Thymus (tissue), 11 donors: ENCODE measurements around the gene HYLS1. TPM values are rescaled to one million over a fixed set of nuclear protein-coding genes. Genes with fewer than 3 reads are reported as not detected.

ENCODE experiments used
- DNase-seq, 9 donors: peaks; one replicate each; pipeline ENCODE4 v3.0.0-alpha.2; 2013; ENCODE audit warnings: low spot score in 9 of 9, low read depth in 6 of 9, missing footprints in 1 of 9
- H3K27ac ChIP-seq, 2 donors: one replicate each; pipeline ENCODE4 v1.5.1; 2013; ENCODE audit warnings: control low read depth in 1 of 2, low read depth in 1 of 2, low read length in 1 of 2, mild to moderate bottlenecking in 1 of 2, moderate library complexity in 1 of 2
- H3K27me3 ChIP-seq, 2 donors: one replicate each; pipeline ENCODE4 v1.5.1; 2013; ENCODE audit warnings: low read length in 1 of 2; ENCODE audit not compliant: control insufficient read depth in 2 of 2, insufficient read depth in 1 of 2
- H3K36me3 ChIP-seq, 2 donors: one replicate each; pipeline ENCODE4 v1.5.1; 2013; ENCODE audit warnings: low read length in 1 of 2, mild to moderate bottlenecking in 1 of 2, moderate library complexity in 1 of 2; ENCODE audit not compliant: control insufficient read depth in 2 of 2, insufficient read depth in 2 of 2
- H3K4me1 ChIP-seq, 2 donors: one replicate each; pipeline ENCODE4 v1.5.1; 2013; ENCODE audit warnings: low read length in 2 of 2; ENCODE audit not compliant: control insufficient read depth in 2 of 2, insufficient read depth in 2 of 2
- H3K4me3 ChIP-seq, 2 donors: one replicate each; pipeline ENCODE4 v1.5.1; 2013; ENCODE audit warnings: low read length in 2 of 2, control low read depth in 1 of 2, mild to moderate bottlenecking in 1 of 2
- H3K9me3 ChIP-seq, 2 donors: one replicate each; pipeline ENCODE4 v1.5.1; 2013; ENCODE audit warnings: low read length in 1 of 2, mild to moderate bottlenecking in 1 of 2; ENCODE audit not compliant: control insufficient read depth in 2 of 2, insufficient read depth in 1 of 2
- WGBS: extraction: QIAGEN DNeasy Blood & Tissue Kit; methylation state at CpG from one replicate; pipeline ENCODE4 v1.1.7; 2013; 5-methylcytosine and 5-hydroxymethylcytosine counted together
- polyA plus RNA-seq: library from polyadenylated mRNA; stranded (reverse); fragments of 200-250 nt; gene quantifications from one replicate; pipeline ENCODE4 v1.2.3, GENCODE V29; 2013
- total RNA-seq: library from RNA; stranded (reverse); fragments of 120-200 nt; gene quantifications from one replicate; pipeline ENCODE4 v1.2.4, GENCODE V29; 2013
- donor health status: healthy.

HYLS1 gene
- total and polyA plus RNA-seq, 2 donors: 3.6 to 9.0 TPM

DNA sequence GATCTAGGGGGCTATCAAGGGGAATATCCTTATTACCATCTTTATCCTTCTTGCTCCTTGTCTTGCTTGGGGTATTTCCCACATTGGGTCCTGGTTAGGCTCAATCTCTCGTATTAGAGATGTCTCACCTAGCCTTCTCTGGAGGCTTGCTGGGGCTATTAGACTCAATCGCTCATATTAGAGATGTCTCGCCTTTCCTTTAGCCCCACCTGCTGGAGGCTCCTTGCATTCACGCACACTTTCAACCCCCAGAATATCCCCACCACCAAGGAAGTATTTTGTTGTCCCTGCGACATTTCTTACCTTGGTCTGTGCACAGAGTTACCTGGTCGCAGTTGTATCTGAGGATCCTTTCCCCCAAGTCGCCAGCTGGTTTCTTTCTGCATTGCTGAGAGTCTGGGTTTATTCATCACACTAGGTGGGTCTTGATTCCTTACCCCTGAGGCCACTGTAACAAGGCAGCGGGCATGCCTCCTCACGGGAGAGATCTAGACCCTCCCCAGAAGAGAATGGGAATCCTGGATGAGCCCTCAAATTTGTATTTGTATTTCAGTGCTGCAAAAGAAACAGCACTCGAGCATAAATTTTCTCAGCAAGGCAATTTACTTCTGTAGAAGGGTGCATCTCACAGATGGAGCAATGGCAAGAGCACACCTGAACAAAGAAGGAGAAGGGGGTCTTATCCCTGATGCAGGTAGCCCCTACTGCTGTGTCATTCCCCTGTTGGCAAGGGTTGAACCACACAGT is 15.9 kb upstream of the HYLS1 start:
- Histone ChIP-seq H3K4me3 (no peak overlapping the region), H3K36me3 (no peaks in the 10 kb centered on the region), H3K4me1 (no peaks in the 10 kb centered on the region), H3K27ac (no peak overlapping the region), H3K27me3 (no peaks in the 10 kb centered on the region), H3K9me3 (peaks cover 0 to 5% of the 10 kb centered on the region in 2 donors)
- DNase-seq: peak in 3 of 9 donors; percentile 9 to 32 (median 22)
- 93% methylated on average over 10 of the region's 10 CpGs for WGBS

DNA sequence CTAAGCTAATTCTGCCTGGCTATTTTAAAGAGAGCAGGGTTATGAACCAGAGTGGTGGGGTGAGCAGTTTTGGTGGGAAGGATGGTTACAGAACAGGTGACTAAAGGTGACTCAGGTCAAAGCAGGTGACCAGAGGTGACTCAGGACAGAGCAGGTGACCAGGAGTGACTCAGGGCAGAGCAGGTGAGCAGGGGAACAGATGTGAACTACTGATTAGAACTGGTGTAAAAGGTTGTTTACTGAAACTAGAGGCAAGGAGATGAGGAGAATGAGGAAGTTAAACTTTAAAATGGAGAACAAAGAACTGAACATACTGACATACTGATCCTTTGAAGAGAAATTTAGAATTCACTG is 15.4 kb upstream of the HYLS1 start:
- no peak overlapping the region for H3K27ac ChIP-seq
- H3K36me3 ChIP-seq: no peaks in the 10 kb centered on the region
- no peaks in the 10 kb centered on the region for H3K4me1 ChIP-seq
- H3K4me3 ChIP-seq: no peak overlapping the region
- DNase-seq: no peak
- peaks cover 0 to 5% of the 10 kb centered on the region in 2 donors for H3K9me3 ChIP-seq
- H3K27me3 ChIP-seq: no peaks in the 10 kb centered on the region

GRCh38 chr11:125873881-125874555 is 13.4 kb upstream of the HYLS1 start:
- DNase-seq: no peak
- WGBS: 94% methylated on average over 20 of the region's 20 CpGs
- Histone ChIP-seq H3K27ac (no peak overlapping the region), H3K36me3 (no peaks in the 10 kb centered on the region), H3K4me1 (no peaks in the 10 kb centered on the region), H3K9me3 (peaks cover 0 to 5% of the 10 kb centered on the region in 2 donors), H3K27me3 (peaks cover under 1 to 3% of the 10 kb centered on the region in 2 donors), H3K4me3 (no peak overlapping the region)

DNA sequence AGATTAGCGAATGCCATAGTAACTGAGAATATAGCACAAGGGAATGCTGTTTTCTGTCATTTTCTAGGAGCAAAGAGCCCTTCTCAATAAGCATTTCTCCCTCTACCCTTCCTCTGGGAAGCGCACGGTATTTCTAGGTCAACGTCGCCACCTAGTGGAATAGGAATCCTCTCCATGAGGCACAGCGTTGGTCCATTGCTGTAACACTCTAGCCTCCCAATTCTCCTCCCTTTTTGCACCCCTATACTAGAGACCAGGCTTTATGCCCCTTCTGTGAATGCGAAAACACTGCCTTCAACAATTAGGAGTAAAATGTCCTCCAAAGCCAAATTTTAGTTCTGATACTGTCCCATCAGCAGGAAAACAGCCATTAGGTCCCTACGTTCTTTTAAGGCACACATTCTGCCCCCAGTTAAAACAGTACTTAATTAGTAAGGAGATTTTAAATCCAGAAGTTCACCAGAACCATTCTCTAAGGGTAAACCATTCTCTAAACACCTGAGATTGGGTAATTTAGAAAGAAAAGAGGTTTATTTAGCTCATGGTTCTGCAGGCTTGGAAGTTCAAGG is 12.8 kb upstream of the HYLS1 start:
- DNase-seq: peak; percentile 4 to 64 (median 22)
- Histone ChIP-seq H3K4me3 (no peak overlapping the region), H3K27ac (no peak overlapping the region), H3K27me3 (peaks cover 3 to 6% of the 10 kb centered on the region in 2 donors), H3K4me1 (no peaks in the 10 kb centered on the region), H3K9me3 (peaks cover 0 to 5% of the 10 kb centered on the region in 2 donors), H3K36me3 (no peaks in the 10 kb centered on the region)
- WGBS: 19% methylated on average over 8 of the region's 8 CpGs

- Histone ChIP-seq H3K4me3 (no peak overlapping the region), H3K4me1 (no peaks in the 10 kb centered on the region), H3K9me3 (no peaks in the 10 kb centered on the region), H3K36me3 (no peaks in the 10 kb centered on the region), H3K27ac (no peak overlapping the region), H3K27me3 (peaks cover 3 to 6% of the 10 kb centered on the region in 2 donors)
- WGBS: 93% methylated on average over 1 of the region's 1 CpG
- DNase-seq: no peak
Measured at GRCh38 chr11:125881291-125881690, 6.2 kb upstream of the HYLS1 start.

DNA sequence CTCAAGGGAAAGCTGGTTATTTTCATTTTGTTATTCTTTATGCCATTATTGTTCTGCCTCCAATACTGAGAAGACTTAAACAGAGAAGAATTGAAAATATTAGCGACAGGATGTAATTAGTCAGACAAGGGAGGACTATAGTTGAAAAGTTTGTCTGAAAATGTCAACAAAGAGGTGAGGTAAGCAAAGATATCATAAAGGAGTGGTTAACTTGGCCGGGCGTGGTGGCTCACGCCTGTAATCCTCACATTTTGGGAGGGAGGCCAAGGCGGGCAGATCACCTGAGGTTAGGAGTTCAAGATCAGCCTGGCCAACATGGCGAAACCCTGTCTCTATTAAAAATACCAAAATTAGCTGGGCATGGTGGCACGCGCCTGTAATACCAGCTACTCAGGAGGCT is 4.1 kb upstream of the HYLS1 start:
- Histone ChIP-seq H3K27me3 (peaks cover 3 to 15% of the 10 kb centered on the region in 2 donors), H3K9me3 (no peaks in the 10 kb centered on the region), H3K4me3 (no peak overlapping the region), H3K27ac (no peak overlapping the region), H3K36me3 (no peaks in the 10 kb centered on the region), H3K4me1 (peaks cover 0 to 12% of the 10 kb centered on the region in 2 donors)
- WGBS: 90% methylated on average over 8 of the region's 8 CpGs
- DNase-seq: no peak

GRCh38 chr11:125886997-125887372 is 483 bp upstream of the HYLS1 start:
- WGBS: 21% methylated on average over 24 of the region's 24 CpGs
- peak overlapping the region; percentile 76 to 83 for H3K4me3 ChIP-seq
- H3K27me3 ChIP-seq: peaks cover 0 to 8% of the 10 kb centered on the region in 2 donors
- H3K27ac ChIP-seq: peak overlapping the region; percentile 59 to 66
- no peaks in the 10 kb centered on the region for H3K36me3 ChIP-seq
- no peaks in the 10 kb centered on the region for H3K9me3 ChIP-seq
- peak in 6 of 9 donors; percentile 8 to 64 (median 25) for DNase-seq
- H3K4me1 ChIP-seq: peaks cover 0 to 13% of the 10 kb centered on the region in 2 donors

GRCh38 chr11:125890447-125891100 is 3.1 kb downstream of the HYLS1 start:
- Histone ChIP-seq H3K27ac (no peak overlapping the region), H3K4me3 (no peak overlapping the region), H3K36me3 (peaks cover 11 to 25% of the 10 kb centered on the region in 2 donors), H3K4me1 (peaks cover 0 to 13% of the 10 kb centered on the region in 2 donors), H3K27me3 (peaks cover 0 to 8% of the 10 kb centered on the region in 2 donors), H3K9me3 (no peaks in the 10 kb centered on the region)
- no peak for DNase-seq
- WGBS: 94% methylated on average over 3 of the region's 3 CpGs

GRCh38 chr11:125892071-125892470 is 4.6 kb downstream of the HYLS1 start:
- Histone ChIP-seq H3K4me3 (no peak overlapping the region), H3K36me3 (peaks cover 12 to 30% of the 10 kb centered on the region in 2 donors), H3K27ac (no peak overlapping the region), H3K4me1 (peaks cover 0 to 9% of the 10 kb centered on the region in 2 donors), H3K9me3 (no peaks in the 10 kb centered on the region), H3K27me3 (peaks cover 0 to 5% of the 10 kb centered on the region in 2 donors)
- DNase-seq: no peak
